Posterior cingulate gyrus (tissue), 11 donors: ENCODE data around the gene LAMA3.

Experiments used
- DNase-seq, 10 donors: peaks; one replicate each; pipeline versions ENCODE4 v3.0.0 to v3.0.0-alpha.2; 2020 to 2021; ENCODE audit warnings: mixed read lengths in 3 of 10
- intact Hi-C: fragments of 100-400 bp; cut with DNase I; formaldehyde crosslinking; loops from one replicate; pipeline ENCODE4 v1.15.1; 2023

The LAMA3 gene

DNA sequence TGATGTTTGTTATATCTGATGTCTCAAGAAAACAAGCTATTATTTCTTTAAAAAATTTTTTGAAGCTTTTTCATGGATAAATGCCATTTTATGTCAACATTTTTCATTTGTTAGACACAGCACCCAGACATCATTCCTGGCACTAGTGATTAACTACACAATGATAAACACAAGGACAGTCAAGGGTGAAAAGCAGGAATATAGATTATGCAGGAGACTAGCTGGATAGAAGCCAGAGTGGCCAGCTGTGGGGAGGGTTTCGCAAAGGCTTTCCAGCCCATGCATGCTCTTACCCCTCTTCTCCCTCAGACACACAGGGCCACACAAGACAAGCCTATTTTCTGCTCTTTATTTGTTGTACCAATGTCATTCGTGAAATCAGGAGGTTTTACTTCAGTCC lies 198.2 kb downstream of the LAMA3 start:
- intact Hi-C loops = no loop called here
- DNase-seq = no peak

DNA sequence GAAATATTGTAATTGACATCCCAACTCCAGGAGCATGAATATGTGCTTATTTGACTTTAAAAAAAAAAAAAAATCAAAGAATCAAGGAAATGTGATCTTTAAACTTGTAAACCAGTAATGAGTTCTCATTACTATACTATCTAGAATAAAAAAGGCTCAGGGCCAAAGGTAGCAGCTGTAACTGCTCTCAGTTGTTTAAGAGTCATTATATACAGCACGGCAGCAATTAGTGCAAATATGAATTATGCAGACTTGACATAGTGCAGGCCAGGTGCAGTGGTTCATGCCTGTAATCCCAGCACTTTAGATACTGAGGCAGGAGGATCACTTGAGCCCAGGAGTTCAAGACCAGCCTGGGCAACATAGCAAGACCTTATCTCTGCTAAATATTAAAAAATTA lies 199.6 kb downstream of the LAMA3 start:
- no peak for DNase-seq
- intact Hi-C loops = no loop called here

DNA sequence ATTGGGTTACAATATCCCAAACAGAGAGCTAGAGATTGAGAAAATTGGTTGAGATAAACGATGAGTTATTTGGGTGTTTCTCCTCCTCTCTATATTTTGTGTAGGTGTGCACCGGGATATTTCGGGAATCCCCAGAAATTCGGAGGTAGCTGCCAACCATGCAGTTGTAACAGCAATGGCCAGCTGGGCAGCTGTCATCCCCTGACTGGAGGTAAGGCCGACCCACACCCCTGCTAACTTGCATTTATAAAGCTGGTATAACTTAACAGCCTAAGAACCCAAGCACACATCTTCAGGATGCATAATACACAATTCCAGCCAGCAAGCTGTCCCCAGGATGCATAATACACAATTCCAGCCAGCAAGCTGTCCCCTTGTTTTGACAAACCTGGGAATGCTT lies 200.7 kb downstream of the LAMA3 start:
- DNase-seq = peak in 1 of 10 donors; percentile 61
- intact Hi-C loops = no loop called here

DNA sequence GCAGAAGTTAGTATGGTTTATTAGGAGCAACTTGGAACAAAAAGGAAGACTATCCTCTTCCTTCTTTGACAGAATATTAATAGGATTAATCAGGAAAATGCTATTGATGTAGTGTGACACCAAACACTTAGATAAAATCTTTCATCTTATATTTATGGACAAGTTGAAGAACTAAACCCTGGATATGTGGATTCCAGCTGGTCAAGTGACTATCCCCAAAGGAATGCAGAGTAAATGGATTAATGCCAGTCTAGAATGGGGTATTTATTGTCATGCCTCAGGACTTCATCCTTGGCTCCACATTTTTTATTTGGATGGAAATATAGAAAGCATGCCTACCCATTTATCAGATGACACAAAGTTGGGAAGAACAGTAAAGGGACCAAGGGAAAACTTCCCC lies 201.3 kb downstream of the LAMA3 start:
- no peak for DNase-seq
- intact Hi-C loops = no loop called here

DNA sequence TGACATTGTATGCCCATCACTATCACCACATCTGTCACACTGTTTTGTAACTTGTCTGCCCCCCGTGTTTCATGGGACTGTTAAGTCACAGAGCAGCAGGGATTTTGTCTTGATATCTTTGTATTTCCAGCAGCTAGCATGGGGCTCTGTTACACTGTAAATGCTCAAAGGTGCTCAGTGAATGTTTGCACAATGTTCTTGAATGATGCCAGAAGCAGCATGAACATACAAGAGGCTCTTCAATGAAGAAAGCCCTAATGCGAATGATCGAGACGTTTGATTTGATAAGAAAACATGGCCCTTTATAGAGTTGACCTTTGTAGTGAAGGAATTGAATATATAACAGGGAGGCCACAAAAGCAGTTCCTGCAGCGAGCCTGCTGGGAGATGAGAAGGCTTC lies 204.4 kb downstream of the LAMA3 start:
- no peak for DNase-seq
- intact Hi-C loops = no loop called here

DNA sequence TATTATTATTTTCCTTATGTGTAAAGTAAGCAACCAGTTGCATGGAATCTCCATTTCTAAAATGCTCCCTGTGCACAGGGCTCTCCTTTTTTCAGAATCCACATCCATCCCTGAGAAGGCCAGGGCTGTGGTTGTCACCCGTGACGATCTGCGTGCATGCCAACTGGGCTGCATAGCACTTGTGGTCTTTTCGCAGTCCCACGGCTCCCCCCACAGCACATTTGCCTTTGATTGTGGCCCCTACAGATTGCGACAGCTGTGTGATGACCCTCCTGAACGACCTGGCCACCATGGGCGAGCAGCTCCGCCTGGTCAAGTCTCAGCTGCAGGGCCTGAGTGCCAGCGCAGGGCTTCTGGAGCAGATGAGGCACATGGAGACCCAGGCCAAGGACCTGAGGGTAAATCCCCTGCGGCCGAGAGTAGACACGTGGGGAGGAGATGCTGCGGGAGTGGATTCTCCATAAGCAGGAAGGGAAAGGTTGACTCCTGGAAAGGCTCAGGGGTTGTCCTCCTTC lies 205.5 kb downstream of the LAMA3 start:
- intact Hi-C loops = no loop called here
- DNase-seq = no peak

DNA sequence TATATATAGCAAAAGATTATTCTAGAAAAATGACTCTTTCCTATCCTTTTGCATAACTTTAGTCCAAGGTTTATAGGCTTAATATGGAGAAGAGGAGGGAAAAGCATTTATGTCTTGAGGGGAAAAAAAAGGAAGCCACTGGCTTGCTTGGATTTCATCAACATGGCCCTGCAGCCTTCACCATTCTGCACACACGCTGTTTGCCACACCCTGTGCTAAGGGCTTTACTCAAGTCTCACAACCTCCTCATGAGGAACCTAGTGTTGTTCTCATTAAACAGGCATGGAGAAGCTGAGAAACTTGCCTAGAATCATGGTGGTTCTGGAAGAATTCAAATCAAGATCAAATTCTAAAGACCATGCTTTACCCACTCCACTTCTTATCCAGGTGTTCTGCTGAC lies 208.0 kb downstream of the LAMA3 start:
- DNase-seq = no peak
- intact Hi-C loops = no loop called here

DNA sequence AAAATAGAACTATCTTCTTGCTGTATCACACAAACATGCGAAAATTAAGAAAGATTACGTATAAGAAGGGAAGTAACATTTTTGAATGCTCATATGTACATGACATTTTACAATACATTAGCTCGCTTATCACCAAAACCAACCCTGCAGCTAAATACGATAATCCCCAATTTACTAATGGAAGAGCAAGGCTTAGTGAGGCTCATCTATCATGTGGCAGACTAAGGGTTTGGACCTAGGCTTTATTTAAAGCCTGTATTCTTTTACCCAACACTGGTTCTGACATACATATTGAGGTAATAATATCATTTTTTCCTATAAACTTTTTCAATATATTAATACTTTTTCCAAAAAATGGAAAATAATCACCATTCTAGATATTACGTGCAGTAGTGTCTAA lies 208.5 kb downstream of the LAMA3 start:
- intact Hi-C loops = no loop called here

DNA sequence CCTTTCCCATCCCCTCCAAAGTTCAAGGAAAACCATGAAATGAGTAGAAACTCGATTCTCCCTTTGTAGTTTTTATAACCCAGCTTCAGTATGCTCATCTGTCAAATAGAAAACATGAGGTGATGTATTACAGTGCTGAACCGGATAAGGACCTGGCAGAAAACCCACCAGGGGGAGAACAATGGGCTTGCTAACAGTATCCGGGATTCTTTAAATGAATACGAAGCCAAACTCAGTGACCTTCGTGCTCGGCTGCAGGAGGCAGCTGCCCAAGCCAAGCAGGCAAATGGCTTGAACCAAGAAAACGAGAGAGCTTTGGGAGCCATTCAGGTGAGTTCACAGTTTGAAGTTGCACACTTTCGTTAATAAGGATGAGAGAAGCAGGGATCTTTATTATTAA lies 211.7 kb downstream of the LAMA3 start:
- DNase-seq = no peak
- intact Hi-C loops = no loop called here

More for the DNA sequence above, 208.5 kb downstream of the LAMA3 start:
- DNase-seq = no peak

DNA sequence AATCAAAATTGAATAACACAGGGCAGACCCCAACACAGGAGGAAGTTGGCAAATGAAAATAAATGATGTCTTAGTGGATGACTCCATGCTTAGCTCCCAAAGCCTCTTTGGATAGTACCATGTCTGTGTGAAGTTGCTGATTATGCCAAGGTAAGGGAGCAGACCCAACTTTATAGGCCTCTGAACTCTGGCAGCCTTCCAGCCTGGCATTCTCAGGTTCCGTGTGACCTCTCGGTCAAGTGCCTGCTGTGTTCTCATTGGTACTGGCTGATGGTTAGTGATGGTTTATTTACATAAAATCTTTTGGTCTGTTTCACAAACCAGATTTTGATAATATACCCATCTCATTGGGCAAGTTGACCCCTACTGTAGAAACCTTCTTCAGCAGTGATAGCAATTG lies 213.1 kb downstream of the LAMA3 start:
- intact Hi-C loops = no loop called here
- no peak for DNase-seq

DNA sequence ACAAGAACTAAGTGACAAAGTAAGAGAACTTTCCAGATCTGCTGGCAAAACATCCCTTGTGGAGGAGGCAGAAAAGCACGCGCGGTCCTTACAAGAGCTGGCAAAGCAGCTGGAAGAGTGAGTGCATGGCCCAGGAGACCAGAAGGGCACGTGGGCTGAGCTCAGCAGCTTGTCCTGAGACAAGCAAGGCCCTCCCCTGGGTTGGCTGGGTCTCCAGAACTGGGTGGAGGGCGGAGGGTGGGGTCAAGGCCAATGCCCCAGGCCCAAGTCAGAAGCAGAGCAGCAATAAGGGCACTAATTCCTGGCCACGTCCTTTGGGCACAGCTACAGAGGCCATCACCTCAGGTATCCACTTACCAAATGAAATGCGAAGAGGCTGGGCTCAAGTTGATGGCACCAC lies 214.7 kb downstream of the LAMA3 start:
- intact Hi-C loops = no loop called here
- no peak for DNase-seq

DNA sequence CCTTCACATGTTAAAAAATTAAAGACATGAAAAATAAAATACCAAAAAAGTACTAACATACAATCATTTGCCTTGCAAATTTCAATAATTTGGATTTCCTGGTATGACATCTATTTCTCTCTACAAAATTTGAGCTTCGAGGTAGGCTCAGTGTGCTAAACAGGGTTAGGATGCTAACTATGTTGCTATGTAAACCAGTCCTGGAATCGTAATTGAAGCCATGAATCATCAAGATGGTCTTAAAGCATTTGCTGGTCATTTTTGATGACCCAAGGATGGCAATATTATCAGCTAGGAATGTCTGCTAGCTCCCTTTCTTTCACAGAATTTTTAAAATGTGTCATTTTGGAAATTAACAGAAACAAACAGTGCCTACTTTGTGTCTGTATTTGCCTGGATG lies 217.4 kb downstream of the LAMA3 start:
- intact Hi-C loops = no loop called here
- DNase-seq = no peak

DNA sequence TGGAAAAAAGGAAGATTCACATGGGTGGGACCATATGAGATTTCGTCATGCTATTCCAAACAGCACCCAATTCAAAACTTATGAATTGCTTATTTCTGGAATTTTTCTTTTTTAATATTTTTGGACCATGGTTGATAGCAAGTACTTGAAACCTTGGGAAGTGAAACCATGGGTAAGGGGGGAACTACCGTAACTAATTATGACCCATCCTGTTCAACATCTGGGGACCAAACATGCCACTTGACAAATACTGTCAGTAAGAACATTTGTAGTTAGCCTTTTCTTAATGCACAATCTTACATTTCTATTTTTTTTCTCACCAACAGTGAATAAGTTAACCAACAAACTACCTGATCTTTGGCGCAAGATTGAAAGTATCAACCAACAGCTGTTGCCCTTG lies 219.6 kb downstream of the LAMA3 start:
- intact Hi-C loops = no loop called here
- DNase-seq = no peak

DNA sequence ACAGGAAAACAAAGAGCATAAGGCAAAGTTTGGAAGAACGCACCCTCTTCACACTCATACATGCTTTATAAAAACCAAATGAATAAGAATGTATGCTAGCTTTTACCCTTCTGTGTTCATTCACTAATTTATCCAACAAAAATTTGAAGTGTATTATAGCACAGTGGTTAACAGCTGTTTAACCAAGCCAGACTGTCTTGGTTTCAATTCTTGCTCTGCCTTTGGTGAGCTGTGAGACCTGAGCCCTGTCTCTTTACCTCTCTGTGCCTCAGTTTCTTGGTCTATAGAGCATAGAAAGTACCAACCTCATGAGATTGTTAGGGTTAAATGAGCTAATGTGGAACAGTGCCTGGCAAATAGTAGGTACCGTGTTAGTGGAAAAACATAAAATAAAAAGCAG lies 220.8 kb downstream of the LAMA3 start:
- no peak for DNase-seq
- intact Hi-C loops = loop anchor here (10.0 kb wide), 1 partner anchor 405 kb away; the partner anchor contains the start of gene RMC1

DNA sequence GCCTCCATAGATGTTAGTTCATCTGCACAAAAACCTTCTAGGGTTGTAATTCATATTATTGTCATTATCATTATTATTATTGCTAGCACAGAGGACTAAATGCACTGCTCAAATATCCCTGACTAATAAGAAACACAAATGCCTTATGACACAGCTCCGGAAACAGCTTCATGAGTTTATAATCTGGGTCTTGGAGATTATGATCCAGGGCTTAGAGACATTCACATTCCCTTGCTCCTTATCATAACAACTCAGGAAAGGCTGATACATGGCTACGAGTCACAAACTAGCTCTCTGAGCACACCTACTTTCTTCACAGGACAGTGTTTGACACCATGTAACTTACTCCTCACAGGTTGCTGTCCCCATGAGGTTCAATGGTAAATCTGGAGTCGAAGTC lies 223.1 kb downstream of the LAMA3 start:
- intact Hi-C loops = loop anchor here (10.0 kb wide), 1 partner anchor 408 kb away; the partner anchor contains the start of gene RMC1
- DNase-seq = no peak

DNA sequence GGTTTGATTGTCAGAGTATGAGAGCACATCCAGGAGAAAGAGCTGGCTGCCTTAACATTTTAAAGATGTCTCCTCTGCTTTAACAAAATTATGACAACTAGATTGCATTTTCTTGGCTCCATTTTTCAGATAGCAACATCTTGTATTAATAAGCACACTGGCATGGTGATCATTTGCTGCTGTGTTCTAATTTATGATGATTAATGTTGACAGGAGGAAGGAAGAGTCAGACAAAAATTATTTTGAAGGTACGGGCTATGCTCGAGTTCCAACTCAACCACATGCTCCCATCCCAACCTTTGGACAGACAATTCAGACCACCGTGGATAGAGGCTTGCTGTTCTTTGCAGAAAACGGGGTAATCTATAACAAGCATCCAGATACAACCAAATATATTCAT lies 227.1 kb downstream of the LAMA3 start:
- no peak for DNase-seq
- intact Hi-C loops = loop anchor here (5.0 to 10.0 kb wide), 2 partner anchors 294 to 412 kb away; partner anchors contain the start of gene RMC1

DNA sequence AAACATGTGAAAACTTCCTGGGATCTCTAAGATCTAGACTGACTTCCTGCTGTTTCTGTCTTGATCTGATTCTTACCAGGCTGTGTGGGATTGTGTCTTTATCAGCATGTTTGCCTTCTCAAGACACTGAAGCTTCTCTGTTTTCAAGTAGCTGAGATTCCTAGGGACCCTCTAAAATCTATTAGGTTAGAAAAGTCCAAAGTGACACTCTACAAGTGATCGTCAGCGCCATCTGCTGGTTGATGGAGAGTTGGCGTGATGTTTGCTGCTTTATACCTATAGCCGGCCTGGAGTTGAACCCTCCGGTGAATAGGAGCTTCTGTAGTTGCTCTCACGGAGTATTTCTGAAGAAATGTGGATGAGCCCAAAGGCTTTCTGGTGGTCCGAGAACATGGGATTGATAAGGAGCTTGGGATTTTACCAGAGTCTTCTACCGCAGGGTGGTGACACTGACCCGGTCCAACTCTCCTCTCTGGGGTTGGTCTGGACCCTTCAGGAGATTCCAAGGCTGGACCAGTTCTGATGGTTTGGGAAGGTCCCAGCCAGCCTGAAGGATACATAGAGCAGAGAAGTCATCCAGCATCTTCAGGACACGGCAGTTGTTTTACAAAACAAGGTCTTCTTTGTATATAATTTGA lies 229.3 kb downstream of the LAMA3 start:
- intact Hi-C loops = loop anchor here (5.0 to 10.0 kb wide), 2 partner anchors 296 to 414 kb away; partner anchors contain the start of gene RMC1
- peak; percentile 27 to 91 (median 68) for DNase-seq

DNA sequence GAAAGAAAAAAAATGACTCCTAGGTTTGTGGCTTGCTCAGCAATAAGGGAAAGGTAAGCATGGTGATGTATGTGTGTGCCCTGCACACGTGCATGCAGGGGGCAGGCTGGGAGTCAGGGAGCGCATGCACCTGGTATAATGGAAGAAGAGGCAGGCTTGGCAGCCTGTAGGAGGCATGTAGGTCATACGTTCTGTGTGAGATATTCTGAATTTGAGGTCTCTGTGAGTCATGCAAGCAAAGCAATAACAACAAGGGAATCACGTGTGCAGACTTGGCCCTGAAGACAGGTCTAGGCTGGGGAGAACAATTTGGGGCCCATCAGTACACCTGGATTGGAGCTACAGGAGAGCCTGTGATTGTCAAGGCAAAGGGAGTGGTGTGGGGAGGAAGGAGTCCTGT lies 230.8 kb downstream of the LAMA3 start:
- no peak for DNase-seq
- intact Hi-C loops = no loop called here

DNA sequence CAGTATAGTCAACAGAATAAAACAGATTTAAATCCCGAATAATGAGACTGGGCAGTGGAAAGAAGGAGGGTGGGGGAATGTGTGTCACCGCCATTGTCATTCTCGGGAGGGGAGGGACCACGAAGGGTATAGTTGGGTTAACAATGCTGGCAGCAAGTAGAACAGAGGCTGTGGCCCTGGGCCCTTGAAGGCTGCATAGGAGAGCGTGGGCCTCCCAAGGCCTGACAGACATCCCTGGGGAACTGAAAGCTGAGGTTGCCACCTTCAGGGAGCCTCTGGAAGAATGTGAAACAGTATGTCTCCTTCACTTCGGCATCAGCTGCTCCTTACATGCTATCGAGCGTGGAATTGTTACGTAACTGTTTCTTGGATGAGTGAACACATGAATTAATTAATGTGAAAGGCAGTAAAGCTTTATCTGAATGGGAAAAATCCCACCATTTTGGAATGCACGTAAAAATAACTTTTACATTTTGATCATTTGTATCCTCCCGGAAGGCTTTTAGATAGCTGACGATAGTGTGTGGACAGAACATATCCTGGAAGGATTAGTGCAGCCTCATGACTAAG lies 232.5 kb downstream of the LAMA3 start:
- no peak for DNase-seq
- intact Hi-C loops = no loop called here

DNA sequence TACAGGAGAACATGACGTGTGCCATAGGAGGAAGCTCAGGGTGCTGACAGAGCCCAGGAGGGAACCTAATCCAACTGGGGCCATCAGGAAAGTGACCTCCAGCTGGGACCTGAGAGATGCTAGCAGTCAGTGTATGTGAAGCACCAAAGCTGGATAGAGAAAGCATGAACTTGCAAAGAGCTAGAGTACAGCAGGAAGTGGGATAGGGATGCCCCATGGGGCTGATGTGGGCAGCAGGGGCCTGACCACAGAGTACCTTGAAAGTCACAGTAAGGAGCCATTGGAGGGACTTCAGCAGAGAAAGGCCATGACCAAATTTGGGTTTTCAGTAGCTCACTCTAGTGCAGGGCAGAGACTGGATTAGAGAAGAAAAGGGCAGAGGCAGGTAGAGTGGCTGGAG lies 233.7 kb downstream of the LAMA3 start:
- intact Hi-C loops = no loop called here
- no peak for DNase-seq

DNA sequence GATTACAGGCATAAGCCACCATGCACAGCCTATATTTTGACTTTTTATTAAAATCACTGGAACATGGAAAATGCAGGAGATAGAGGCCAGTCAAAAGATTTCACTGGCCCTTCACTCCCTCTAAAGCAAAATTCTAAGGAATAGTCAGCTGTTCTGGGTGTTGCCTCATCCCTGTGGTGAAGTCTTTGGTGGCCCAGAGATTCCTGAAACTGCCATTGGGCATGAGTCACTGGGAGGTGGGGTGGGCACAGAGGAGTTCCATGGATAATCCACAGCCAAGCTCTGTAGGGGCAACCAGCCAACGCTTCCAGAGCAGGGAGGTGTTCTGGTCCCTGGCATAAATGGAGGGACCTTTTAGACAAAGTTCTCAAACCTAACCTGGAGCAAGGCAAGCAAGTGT lies 235.6 kb downstream of the LAMA3 start:
- no peak for DNase-seq
- intact Hi-C loops = no loop called here

DNA sequence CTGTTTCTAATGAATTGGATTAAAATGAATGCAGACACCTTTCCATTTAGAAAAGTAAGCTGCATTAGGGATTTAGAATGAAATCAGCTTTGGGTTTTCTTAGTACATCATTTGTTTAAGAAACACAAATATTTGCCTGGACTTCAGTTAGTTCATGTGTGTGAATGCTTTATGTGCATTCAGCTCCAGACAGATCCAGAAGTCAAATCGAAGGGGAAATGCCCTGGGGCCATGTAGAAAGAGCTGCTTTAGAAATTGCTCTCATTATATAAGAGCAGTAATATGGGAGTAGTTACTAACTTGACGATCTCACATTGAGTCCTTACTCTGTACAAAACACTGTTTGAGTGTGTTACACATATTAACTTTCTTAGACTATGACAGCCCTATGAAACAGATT lies 237.3 kb downstream of the LAMA3 start:
- intact Hi-C loops = no loop called here
- DNase-seq = no peak
